ENCODE data around the gene TBC1D22B.

The TBC1D22B gene

DNA sequence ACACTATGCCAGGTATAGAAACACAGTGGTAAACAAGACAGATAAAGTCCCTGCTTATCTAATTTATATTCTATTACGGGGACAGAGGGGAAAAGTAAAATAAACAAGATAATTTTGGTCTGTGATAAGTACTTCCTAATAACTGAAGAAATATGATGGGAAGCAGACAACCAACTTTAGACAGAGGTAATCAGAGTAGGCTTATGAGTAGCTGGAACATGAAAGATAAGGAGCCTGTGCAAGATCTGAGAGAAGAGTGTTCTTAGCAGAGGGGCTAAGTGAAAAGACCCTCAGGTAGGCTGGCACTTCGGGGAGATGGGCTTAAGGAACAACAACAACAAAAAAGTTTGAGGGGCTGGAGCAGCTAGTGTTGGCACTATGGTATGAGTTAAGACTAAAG, 100.3 kb downstream of the TBC1D22B start:
- no peaks in the 10 kb centered on the region for H3K9me3 ChIP-seq
- H3K36me3 ChIP-seq: peaks cover 0 to 23% (median 5%) of the 10 kb centered on the region in 3 donors
- peaks cover 0 to 18% (median 9%) of the 10 kb centered on the region in 4 donors for H3K4me1 ChIP-seq
- TF ChIP-seq, protein P1, sequence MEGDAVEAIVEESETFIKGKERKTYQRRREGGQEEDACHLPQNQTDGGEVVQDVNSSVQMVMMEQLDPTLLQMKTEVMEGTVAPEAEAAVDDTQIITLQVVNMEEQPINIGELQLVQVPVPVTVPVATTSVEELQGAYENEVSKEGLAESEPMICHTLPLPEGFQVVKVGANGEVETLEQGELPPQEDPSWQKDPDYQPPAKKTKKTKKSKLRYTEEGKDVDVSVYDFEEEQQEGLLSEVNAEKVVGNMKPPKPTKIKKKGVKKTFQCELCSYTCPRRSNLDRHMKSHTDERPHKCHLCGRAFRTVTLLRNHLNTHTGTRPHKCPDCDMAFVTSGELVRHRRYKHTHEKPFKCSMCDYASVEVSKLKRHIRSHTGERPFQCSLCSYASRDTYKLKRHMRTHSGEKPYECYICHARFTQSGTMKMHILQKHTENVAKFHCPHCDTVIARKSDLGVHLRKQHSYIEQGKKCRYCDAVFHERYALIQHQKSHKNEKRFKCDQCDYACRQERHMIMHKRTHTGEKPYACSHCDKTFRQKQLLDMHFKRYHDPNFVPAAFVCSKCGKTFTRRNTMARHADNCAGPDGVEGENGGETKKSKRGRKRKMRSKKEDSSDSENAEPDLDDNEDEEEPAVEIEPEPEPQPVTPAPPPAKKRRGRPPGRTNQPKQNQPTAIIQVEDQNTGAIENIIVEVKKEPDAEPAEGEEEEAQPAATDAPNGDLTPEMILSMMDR (IDR thresholded peaks at IDR 0.05): no peak
- intact Hi-C loops (cut with DNase I; ENCODE audit: low total_unique reads): no loop called here
- H3K4me3 ChIP-seq: no peak overlapping the region
- no peak for DNase-seq
- no peaks in the 10 kb centered on the region for H3K27me3 ChIP-seq
- no peak overlapping the region for H3K27ac ChIP-seq

GRCh38 chr6:37359039-37359438, 101.5 kb downstream of the TBC1D22B start:
- no peaks in the 10 kb centered on the region for H3K9me3 ChIP-seq
- H3K4me3 ChIP-seq: no peak overlapping the region
- no peak for DNase-seq
- peaks cover 0 to 18% (median 9%) of the 10 kb centered on the region in 4 donors for H3K4me1 ChIP-seq
- H3K27me3 ChIP-seq: no peaks in the 10 kb centered on the region
- TF ChIP-seq, protein P1 (IDR thresholded peaks at IDR 0.05): no peak
- peaks cover 0 to 27% (median 5%) of the 10 kb centered on the region in 3 donors for H3K36me3 ChIP-seq
- H3K27ac ChIP-seq: no peak overlapping the region
- intact Hi-C loops (cut with DNase I; ENCODE audit: low total_unique reads): no loop called here

GRCh38 chr6:37362101-37362828, 104.7 kb downstream of the TBC1D22B start:
- TF ChIP-seq, protein P1 (IDR thresholded peaks at IDR 0.05): no peak
- peaks cover 0 to 14% (median 2%) of the 10 kb centered on the region in 4 donors for H3K4me1 ChIP-seq
- H3K27me3 ChIP-seq: no peaks in the 10 kb centered on the region
- no peak for DNase-seq
- H3K4me3 ChIP-seq: no peak overlapping the region
- H3K36me3 ChIP-seq: peaks cover 0 to 38% (median 5%) of the 10 kb centered on the region in 3 donors
- H3K9me3 ChIP-seq: no peaks in the 10 kb centered on the region
- H3K27ac ChIP-seq: no peak overlapping the region
- intact Hi-C loops (cut with DNase I; ENCODE audit: low total_unique reads): no loop called here

GRCh38 chr6:37365791-37366190, 108.2 kb downstream of the TBC1D22B start:
- H3K27ac ChIP-seq: no peak overlapping the region
- DNase-seq: no peak
- TF ChIP-seq, protein P1 (IDR thresholded peaks at IDR 0.05): no peak
- H3K4me3 ChIP-seq: no peak overlapping the region
- no peaks in the 10 kb centered on the region for H3K9me3 ChIP-seq
- H3K27me3 ChIP-seq: no peaks in the 10 kb centered on the region
- H3K4me1 ChIP-seq: peaks cover 0 to 27% (median 5%) of the 10 kb centered on the region in 4 donors
- intact Hi-C loops (cut with DNase I; ENCODE audit: low total_unique reads): no loop called here
- peaks cover 13 to 56% (median 19%) of the 10 kb centered on the region in 3 donors for H3K36me3 ChIP-seq

GRCh38 chr6:37366910-37367309, 109.3 kb downstream of the TBC1D22B start:
- intact Hi-C loops (cut with DNase I; ENCODE audit: low total_unique reads): no loop called here
- H3K36me3 ChIP-seq: peaks cover 22 to 56% (median 28%) of the 10 kb centered on the region in 3 donors
- TF ChIP-seq, protein P1 (IDR thresholded peaks at IDR 0.05): no peak

More at GRCh38 chr6:37366910-37367309, 109.3 kb downstream of the TBC1D22B start:
- peaks cover 0 to 35% (median 7%) of the 10 kb centered on the region in 4 donors for H3K4me1 ChIP-seq
- no peak overlapping the region for H3K27ac ChIP-seq
- no peak overlapping the region for H3K4me3 ChIP-seq
- DNase-seq: no peak
- no peaks in the 10 kb centered on the region for H3K27me3 ChIP-seq
- H3K9me3 ChIP-seq: no peaks in the 10 kb centered on the region
